Superior temporal gyrus (tissue), 1 donor: ENCODE results near the gene LRP5.
"Not testable (repeated sequence)": the region's sequence is repeated elsewhere in the genome, so short reads cannot be mapped to it uniquely, and the experiment has no call there.

ENCODE experiments used
- DNase-seq: peaks from one replicate; pipeline ENCODE4 v3.0.0-alpha.2; 2016; ENCODE audit errors: extremely low spot score

LRP5 gene

DNA sequence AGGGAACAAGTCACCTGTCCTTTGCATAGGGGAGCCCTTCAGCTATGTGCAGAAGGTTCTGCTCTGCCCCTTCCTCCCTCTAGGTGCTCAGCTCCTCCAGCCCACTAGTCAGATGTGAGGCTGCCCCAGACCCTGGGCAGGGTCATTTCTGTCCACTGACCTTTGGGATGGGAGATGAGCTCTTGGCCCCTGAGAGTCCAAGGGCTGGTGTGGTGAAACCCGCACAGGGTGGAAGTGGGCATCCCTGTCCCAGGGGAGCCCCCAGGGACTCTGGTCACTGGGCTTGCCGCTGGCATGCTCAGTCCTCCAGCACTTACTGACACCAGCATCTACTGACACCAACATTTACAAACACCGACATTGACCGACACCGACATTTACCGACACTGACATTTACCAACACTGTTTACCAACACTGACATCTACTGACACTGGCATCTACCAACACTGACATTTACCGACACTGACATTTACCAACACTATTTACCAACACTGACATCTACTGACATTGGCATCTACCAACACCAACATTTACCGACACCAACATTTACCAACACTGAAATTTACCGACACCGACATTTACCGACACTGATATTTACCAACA lies 76.3 kb downstream of the LRP5 start:
- no peak for DNase-seq

DNA sequence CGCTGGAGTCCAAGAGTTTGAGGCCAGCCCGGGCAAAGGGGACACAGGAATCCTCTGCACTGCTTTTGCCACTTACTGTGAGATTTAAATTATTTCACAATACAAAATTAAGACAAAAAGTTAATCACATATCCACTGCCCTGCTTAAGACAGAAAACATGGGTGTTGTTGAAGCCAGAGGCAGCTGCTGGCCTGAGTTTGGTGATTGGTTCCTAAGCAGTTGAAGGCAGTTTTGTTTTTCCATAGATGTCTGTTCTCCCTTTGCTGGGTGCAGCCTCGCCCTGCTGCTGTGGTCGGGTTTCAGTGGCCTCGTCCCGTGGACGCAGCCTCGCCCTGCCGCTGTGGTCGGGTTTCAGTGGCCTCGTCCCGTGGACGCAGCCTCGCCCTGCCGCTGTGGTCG lies 77.9 kb downstream of the LRP5 start:
- no peak for DNase-seq

DNA sequence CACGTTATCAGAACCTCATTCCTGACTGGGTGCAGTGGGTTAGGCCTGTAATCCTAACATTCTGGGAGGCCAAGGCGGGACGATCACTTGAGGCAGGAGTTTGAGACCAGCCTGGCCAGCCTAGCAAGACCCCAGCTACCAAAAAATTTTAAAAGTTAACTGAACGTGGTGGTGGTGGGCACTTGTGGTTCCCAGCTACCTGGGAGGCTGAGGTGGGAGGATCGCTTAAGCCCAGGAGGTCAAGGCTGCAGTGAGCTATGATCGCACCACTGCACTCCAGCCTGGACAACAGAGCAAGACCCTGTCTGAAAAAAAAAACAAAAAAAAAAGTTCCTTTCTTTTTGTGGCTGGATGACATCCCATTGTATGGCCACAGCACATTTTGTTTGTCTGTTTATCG lies 80.4 kb downstream of the LRP5 start:
- no peak for DNase-seq

DNA sequence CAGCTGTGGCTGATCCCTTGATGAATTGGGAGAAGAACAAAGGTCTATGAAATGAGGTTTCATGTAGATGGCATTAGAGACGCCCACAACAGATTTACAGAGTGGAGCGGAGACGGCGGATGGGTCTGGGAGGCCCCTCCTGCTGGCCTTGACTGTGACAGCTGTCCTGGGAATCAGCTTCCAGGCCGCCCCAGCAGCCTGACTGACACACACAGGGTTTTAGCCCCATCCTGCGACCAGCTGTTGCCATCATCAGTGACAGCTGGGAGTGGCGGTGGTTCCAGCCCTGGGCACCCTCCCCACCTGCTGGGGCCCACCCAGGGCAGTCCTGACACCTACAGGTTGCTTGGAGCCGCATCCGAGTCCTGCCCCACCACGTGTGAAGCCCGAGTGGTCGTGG lies 84.1 kb downstream of the LRP5 start:
- DNase-seq, result no peak

DNA sequence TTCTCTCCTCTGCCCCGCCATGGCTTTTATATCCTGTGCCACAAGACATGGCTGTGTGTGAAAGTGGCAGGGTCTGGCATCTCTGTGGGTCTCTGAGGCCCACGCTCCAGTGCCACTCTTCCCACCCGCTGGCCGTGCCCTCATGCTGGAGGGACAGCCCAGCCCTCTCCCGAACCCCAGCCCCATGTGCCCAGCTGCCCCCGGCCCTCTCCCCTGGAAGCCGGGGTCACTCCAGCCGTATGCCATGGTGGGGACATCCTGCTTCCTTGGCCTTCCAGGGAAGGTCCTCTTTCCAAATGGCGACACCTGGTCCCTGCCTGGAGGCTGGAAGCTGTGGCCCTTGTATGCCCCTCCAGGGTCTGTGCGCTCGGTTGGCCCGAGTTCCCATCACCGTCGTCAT lies 84.9 kb downstream of the LRP5 start:
- DNase-seq, result no peak

DNA sequence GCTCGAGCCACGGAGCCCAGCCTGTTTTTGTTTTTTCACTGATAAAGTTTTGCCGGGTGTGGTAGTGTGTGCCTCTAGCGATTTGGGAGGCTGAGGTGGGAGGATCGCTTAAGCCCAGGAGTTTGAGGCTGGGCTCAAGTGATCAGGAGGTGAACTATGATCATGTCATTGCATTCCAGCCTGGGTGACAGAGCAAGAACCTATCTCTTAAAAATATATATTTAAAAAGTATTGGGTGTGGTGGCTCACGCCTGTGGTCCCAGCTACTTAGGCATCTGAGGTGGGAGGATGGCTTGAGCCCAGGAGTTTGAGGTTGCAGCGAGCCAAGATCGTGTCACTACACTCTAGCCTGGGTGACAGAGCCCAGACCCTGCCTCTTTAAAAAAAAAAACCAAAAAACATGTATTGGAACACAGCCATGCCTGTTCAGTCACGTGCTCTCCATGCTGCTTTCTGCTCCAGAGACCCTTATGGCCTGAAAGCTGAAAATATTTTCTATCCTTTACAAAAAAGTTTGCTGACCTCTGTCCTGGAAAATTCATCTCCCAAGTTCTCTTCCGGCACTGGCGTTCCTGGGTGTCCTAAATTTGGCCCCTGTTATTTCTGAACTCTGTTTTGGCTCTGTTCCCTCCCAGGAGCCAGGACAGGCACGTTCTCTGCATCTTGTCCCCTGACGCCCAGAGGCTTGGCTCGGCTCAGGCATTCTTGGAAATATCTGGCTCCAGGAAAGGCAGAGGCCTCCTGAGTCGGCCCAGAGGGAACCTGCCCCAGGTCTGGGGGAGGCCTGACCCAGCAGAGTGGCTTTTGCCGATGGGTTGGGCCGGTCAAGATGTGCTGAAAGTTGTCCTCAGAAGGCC lies 86.8 kb downstream of the LRP5 start:
- no peak for DNase-seq

DNA sequence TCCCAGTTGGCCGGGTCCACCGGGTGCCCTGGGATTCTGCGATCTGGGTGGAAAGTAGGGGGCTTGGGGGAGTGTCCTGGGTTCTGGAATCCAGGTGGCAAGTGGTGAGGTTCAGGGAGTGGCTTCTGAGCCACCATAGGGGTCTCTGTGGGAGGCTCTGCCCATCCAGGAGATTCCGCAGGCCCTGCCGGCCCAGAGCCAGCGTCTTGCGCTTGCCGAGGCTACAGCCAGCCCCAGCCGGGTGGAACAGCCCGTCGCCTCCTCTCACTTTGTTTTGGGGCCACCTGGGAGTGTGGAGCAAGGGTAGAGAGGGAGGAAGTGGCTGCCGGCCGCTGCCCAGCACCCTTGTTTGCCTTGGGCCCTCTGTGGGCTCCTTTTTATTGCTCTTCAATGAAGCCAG lies 87.5 kb downstream of the LRP5 start:
- no peak for DNase-seq

DNA sequence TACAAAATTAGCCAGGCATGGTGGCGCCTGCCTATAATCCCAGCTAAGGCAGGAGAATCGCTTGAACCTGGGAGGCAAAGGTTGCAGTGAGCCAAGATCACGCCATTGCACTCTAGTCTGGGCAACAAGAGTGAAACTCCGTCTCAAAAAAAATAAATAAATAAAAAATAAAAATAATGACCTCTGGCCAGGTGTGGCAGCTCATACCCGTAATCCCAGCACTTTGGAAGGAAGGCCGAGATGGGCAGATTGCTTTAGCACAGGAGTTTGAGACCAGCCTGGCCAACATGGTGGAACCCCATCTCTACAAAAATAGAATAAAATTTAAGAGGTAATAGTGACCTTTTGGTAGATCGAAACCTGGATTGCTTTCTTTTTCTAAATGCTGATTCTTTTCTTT lies 88.2 kb downstream of the LRP5 start:
- DNase-seq, result not testable (repeated sequence)

DNA sequence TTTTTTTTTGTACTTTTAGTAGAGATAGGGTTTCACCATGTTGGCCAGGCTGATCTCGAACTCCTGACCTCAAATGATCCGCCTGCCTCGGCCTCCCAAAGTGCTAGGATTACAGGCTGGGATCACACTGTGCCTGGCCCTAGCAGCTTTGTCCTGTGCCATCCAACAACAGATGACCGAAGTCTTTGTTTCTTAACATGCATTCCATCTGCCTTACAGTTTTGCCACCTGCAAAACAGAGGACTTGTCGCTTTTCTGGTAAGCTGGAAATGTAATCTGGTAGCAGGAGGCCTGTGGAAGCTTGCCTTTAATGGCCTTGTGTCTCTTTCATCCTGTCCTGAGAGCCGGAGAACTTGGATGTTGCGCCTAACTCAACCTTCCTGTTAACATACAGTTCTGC lies 89.5 kb downstream of the LRP5 start:
- no peak for DNase-seq

DNA sequence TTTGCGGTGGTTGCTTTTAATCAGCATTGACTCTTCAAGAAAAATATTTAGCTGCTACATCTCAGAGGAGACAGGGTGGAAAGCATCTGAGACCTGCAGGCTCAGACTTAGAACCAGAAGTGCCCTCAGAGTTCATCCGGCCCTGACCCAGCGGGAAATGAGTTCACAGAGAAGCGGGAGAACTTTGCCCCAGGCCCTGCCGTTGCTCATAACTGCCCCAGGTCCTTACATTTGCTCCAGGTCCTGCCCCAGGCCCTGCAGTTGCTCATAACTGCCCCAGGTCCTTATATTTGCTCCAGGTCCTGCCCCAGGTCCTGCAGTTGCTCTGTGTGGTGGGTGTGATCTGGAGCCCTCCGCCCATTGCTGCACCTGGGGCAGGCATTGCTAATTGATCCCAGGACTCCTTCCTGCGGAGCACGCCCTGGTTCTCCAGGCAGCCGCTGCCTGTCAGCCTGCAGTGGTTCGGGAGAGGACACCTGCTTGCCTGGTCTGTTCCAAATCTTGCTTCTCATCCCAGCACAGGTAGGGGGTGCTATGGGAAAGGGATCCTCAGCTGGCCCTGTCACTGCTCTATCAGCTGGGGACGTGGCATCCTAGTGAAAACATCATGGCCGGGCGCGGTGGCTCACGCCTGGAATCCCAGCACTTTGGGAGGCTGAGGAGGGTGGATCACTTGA lies 90.1 kb downstream of the LRP5 start:
- no peak for DNase-seq

DNA sequence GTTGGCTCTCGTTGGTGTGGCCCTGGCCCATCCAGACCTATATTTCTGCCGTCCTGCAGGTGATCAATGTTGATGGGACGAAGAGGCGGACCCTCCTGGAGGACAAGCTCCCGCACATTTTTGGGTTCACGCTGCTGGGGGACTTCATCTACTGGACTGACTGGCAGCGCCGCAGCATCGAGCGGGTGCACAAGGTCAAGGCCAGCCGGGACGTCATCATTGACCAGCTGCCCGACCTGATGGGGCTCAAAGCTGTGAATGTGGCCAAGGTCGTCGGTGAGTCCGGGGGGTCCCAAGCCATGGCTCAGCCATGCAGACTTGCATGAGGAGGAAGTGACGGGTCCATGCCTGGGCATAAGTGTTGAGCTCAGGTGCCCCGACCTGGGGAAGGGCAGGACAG lies 91.0 kb downstream of the LRP5 start:
- no peak for DNase-seq

DNA sequence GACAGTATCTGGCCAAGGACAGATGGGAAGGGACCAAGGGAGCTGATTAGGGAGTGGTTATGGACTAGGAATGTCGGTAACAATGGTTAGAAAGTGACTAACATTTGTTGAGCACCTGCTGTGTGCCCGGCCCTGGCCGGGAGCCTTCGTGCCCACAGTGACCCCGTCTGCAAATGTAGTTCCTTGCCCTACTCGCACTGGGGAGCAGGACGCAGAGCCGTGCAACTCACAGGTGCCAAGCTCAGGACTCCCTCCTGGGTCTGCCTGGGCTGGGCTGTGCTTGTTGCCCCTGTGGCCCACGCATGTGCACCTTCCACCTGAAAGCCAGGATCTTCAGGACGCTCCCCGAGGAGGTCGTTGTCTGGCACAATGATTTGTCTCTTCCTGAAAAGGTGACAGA lies 91.4 kb downstream of the LRP5 start:
- no peak for DNase-seq

DNA sequence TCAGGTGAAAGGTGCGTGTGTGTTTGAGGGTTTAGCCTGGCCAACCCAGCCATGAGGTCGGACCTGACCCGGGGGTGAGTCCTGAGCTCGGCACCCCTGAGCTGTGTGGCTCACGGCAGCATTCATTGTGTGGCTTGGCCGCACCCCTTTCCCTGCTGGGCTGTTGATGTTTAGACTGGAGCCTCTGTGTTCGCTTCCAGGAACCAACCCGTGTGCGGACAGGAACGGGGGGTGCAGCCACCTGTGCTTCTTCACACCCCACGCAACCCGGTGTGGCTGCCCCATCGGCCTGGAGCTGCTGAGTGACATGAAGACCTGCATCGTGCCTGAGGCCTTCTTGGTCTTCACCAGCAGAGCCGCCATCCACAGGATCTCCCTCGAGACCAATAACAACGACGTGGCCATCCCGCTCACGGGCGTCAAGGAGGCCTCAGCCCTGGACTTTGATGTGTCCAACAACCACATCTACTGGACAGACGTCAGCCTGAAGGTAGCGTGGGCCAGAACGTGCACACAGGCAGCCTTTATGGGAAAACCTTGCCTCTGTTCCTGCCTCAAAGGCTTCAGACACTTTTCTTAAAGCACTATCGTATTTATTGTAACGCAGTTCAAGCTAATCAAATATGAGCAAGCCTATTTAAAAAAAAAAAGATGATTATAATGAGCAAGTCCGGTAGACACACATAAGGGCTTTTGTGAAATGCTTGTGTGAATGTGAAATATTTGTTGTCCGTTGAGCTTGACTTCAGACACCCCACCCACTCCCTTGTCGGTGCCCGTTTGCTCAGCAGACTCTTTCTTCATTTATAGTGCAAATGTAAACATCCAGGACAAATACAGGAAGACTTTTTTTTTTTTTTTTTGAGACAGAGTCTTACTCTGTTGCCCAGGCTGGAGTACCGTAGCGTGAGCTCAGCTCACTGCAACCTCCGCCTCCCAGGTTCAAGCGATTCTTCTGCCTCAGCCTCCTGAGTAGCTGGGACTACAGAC lies 94.2 kb downstream of the LRP5 start:
- no peak for DNase-seq

DNA sequence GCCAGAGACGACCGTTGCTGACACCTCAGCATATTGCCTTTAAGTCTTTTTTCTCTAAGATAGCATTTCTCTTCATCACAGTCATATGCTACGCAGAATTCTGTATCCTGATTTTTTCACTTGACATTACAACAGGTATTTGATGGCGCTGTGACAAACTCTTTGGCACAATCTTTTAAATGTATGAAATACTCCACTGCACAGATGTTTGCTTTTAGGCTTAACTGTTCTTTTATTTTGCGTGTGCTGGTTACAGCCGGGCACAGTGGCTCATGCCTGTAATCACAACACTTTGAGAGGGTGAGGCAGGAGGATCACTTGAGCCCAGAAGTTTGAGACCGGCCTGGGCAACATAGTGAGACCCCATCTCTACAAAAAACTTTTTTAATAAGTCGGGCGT lies 96.1 kb downstream of the LRP5 start:
- no peak for DNase-seq

DNA sequence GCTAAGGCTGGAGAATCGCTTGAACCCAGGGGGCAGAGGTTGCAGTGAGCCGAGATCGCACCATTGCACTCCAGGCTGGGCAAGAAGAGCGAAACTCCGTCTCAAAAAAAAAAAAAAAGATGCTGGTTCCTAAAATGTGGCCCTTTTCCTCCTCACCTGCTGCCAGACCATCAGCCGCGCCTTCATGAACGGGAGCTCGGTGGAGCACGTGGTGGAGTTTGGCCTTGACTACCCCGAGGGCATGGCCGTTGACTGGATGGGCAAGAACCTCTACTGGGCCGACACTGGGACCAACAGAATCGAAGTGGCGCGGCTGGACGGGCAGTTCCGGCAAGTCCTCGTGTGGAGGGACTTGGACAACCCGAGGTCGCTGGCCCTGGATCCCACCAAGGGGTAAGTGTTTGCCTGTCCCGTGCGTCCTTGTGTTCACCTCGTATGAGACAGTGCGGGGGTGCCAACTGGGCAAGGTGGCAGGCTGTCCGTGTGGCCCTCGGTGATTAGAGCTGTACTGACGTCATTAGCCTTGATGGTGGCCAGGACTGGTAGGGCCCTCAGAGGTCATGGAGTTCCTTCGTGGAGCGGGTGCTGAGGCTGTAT lies 97.5 kb downstream of the LRP5 start:
- DNase-seq, result no peak

DNA sequence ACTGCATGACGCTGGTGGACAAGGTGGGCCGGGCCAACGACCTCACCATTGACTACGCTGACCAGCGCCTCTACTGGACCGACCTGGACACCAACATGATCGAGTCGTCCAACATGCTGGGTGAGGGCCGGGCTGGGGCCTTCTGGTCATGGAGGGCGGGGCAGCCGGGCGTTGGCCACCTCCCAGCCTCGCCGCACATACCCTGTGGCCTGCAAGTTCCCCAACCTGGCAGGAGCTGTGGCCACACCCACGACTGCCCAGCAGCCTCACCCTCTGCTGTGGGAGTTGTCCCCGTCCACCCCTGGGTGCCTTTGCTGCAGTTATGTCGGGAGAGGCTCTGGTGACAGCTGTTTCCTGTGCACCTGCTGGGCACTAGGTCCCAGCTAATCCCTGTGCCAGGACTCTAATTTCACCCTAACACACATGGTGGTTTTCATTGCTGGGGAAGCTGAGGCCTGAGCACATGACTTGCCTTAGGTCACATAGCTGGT lies 99.2 kb downstream of the LRP5 start:
- DNase-seq, result no peak

DNA sequence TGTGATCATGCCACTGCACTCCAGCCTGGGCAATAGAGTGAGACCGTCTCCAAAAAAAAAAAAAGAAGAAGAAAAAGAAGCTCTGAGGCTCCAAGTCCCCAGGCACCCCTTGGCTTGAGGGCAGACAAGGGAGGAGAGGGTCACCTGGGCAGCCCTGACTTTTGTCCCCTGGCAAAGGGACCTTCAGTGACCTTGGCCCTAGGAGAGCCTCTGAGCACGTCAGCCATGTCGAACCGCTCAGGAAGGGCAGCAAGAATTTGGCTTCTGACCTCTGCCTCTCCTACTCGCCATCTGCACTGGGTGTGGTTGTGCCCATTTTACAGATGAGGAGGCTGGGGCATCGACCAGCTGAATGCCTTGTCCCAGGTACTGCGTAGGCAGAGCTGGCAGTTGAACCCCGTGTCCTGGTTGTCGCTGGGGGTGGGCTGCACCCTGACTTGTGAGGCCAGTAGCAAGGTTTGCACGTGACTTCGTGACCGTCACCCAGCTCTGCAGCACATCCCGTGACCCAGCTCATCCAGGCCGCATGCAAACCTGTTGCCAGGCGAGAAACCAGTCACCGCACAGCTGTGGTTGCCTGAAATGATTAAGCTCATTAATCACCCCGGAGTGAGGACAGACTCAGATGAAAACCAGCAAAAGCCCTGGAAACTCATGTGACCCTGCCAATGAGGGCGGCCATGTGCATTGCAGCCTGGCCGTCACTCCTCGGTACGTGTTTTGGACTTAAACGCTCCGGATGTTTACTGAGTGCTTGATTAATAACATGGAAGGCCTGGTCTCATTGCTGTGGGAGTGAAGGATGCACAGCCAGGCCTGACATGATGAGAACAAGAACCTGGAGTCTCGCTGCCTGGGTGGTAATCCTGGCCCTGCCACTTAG lies 100.4 kb downstream of the LRP5 start:
- DNase-seq, result no peak

DNA sequence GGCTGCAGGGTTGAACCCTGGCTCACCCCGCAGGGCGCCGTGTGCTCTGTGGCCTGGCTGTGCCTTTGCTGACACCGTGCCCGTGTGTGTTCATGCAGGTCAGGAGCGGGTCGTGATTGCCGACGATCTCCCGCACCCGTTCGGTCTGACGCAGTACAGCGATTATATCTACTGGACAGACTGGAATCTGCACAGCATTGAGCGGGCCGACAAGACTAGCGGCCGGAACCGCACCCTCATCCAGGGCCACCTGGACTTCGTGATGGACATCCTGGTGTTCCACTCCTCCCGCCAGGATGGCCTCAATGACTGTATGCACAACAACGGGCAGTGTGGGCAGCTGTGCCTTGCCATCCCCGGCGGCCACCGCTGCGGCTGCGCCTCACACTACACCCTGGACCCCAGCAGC lies 101.2 kb downstream of the LRP5 start:
- DNase-seq, result no peak

DNA sequence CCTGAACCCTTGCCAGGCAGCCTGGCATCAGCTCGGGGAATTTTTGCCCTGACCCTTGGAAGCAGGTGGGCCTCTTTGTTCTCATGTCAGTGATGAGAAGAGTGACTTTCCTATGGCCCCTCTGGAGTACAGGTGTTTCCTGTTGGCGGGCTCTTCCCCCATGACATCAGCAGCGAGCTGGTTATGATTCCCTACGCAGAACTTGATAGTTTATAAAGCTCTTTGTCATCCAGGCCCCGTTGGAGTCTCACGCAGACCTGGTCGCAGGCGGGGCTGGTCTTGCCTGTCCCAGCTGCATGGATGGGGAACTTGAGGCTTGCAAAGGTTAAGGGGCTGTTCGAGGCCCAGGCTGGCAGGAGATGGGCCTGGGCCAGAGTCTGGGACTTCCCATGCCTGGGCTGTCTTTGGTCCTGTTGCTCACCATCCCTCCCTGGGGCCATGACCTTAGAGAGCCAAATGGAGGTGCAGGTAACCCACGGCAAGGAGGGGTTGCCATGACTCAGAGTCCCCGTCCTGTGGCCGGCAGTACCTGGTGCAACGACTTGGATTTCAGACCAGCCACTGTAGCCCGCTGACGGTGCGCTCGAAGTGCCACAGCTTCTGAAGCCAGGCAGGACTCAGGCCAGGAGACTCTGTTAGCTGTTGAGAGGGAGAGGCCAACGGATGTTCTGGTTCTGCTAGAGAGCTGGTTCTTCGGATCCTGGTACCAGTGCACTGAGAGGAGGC lies 102.3 kb downstream of the LRP5 start:
- DNase-seq, result no peak
